Hepatocyte (in vitro differentiated cells): ENCODE data around the gene LOXHD1.

Source experiments
- CTCF ChIP-seq: fragments of 200-600 bp; sonication (generic); IDR thresholded peaks from 2 replicates; pipeline ENCODE4 v1.5.1; 2016; ENCODE audit warnings: antibody characterized with exemption, mild to moderate bottlenecking; ENCODE audit not compliant: poor library complexity
- EZH2 ChIP-seq: fragments of 200-600 bp; sonication (generic); IDR thresholded peaks from 2 replicates; pipeline ENCODE4 v1.6.1; 2016; ENCODE audit warnings: antibody characterized with exemption, mild to moderate bottlenecking, borderline replicate concordance
- EZH2phosphoT487 ChIP-seq: fragments of 200-600 bp; sonication (generic); IDR thresholded peaks from one replicate; pipeline ENCODE4 v1.6.1; 2018; ENCODE audit warnings: antibody characterized with exemption, mild to moderate bottlenecking, low read depth, moderate library complexity; ENCODE audit not compliant: unreplicated experiment, severe bottlenecking

GRCh38 chr18:46657115-46657955 lies at the start of gene LOXHD1:
- TF ChIP-seq EZH2phosphoT487 (no peak), CTCF (no peak), EZH2 (no peak)
